ENCODE measurements around the gene NECTIN2. TPM values are rescaled to one million over a fixed set of nuclear protein-coding genes. Genes with fewer than 3 reads are reported as not detected.
"Not testable (repeated sequence)": the region's sequence is repeated elsewhere in the genome, so short reads cannot be mapped to it uniquely, and the experiment has no call there.

NECTIN2 gene
- total RNA-seq, 1 donor from 2014 or later, result 75.6 TPM

GRCh38 chr19:44816301-44816700, 29.8 kb upstream of the NECTIN2 start:
- DNase-seq (ENCODE audit: low read depth in 2 of 2), result no peak

- DNase-seq (ENCODE audit: low read depth in 2 of 2), result no peak
These were observed 28.2 kb upstream of the NECTIN2 start for GRCh38 chr19:44817725-44818465.

GRCh38 chr19:44818466-44819031, 27.5 kb upstream of the NECTIN2 start:
- DNase-seq (ENCODE audit: low read depth in 2 of 2), result no peak

- DNase-seq (ENCODE audit: low read depth in 2 of 2), result no peak
These were observed 26.8 kb upstream of the NECTIN2 start for GRCh38 chr19:44819246-44819832.

GRCh38 chr19:44820648-44821609, 25.2 kb upstream of the NECTIN2 start:
- DNase-seq (ENCODE audit: low read depth in 2 of 2), result peak in 1 of 2 donors; percentile 46

GRCh38 chr19:44822177-44822576, 23.9 kb upstream of the NECTIN2 start:
- no peak for DNase-seq (ENCODE audit: low read depth in 2 of 2)

GRCh38 chr19:44822670-44823372, 23.3 kb upstream of the NECTIN2 start:
- no peak for DNase-seq (ENCODE audit: low read depth in 2 of 2)

GRCh38 chr19:44823373-44823698, 22.8 kb upstream of the NECTIN2 start:
- DNase-seq (ENCODE audit: low read depth in 2 of 2), result peak in 1 of 2 donors; percentile 41

- peak in 1 of 2 donors; percentile 73 for DNase-seq (ENCODE audit: low read depth in 2 of 2)
These were observed 21.3 kb upstream of the NECTIN2 start for GRCh38 chr19:44824761-44825160.

- not testable (repeated sequence) for DNase-seq (ENCODE audit: low read depth in 2 of 2)
These were observed 13.2 kb upstream of the NECTIN2 start for GRCh38 chr19:44832875-44833274.

GRCh38 chr19:44834399-44834798, 11.7 kb upstream of the NECTIN2 start:
- DNase-seq (ENCODE audit: low read depth in 2 of 2), result not testable (repeated sequence)

GRCh38 chr19:44839276-44839675, 6.8 kb upstream of the NECTIN2 start:
- no peak for DNase-seq (ENCODE audit: low read depth in 2 of 2)

GRCh38 chr19:44840811-44841210, 5.3 kb upstream of the NECTIN2 start:
- no peak for DNase-seq (ENCODE audit: low read depth in 2 of 2)

- DNase-seq (ENCODE audit: low read depth in 2 of 2), result no peak
These were observed 4.9 kb upstream of the NECTIN2 start for GRCh38 chr19:44841231-44841630.

GRCh38 chr19:44845286-44845611, 848 bp upstream of the NECTIN2 start:
- no peak for DNase-seq (ENCODE audit: low read depth in 2 of 2)

- DNase-seq (ENCODE audit: low read depth in 2 of 2), result no peak
These were observed 502 bp downstream of the NECTIN2 start for GRCh38 chr19:44846455-44847143.

- DNase-seq (ENCODE audit: low read depth in 2 of 2), result peak in 1 of 2 donors; percentile 78
These were observed 1.3 kb downstream of the NECTIN2 start for GRCh38 chr19:44847144-44848035.

GRCh38 chr19:44848036-44848811, 2.1 kb downstream of the NECTIN2 start:
- peak in 1 of 2 donors; percentile 81 for DNase-seq (ENCODE audit: low read depth in 2 of 2)

Measured in dermis microvascular lymphatic vessel endothelial cell (primary cell).